Uterus (tissue), 4 donors: ENCODE measurements around the gene LDLRAD2. TPM values are rescaled to one million over a fixed set of nuclear protein-coding genes. Genes with fewer than 3 reads are reported as not detected.

Experiments
- DNase-seq, 2 donors: peaks; one replicate each; pipeline ENCODE4 v3.0.0-alpha.2; 2019 to 2020
- H3K27ac ChIP-seq, 2 donors: fragments of 200-600 bp; sonication (generic); 1 replicate in 1 of 2; 2 replicates in 1 of 2; pipeline ENCODE4 v1.5.1; 2016 to 2018
- H3K27me3 ChIP-seq, 2 donors: fragments of 200-600 bp; sonication (generic); one replicate each; pipeline ENCODE4 v1.5.1; 2018 to 2019; ENCODE audit warnings: control low read depth in 1 of 2
- H3K36me3 ChIP-seq, 2 donors: fragments of 200-600 bp; sonication (generic); one replicate each; pipeline ENCODE4 v1.5.1; 2019; ENCODE audit warnings: control low read depth in 1 of 2
- H3K4me1 ChIP-seq, 2 donors: fragments of 200-600 bp; sonication (generic); one replicate each; pipeline ENCODE4 v1.5.1; 2018 to 2019; ENCODE audit warnings: control low read depth in 1 of 2
- H3K4me3 ChIP-seq, 2 donors: fragments of 200-600 bp; sonication (generic); 1 replicate in 1 of 2; 2 replicates in 1 of 2; pipeline ENCODE4 v1.5.1; 2018 to 2019; ENCODE audit warnings: mild to moderate bottlenecking in 1 of 2
- H3K9me3 ChIP-seq, 2 donors: fragments of 200-600 bp; sonication (generic); one replicate each; pipeline ENCODE4 v1.5.1; 2019; ENCODE audit warnings: control low read depth in 1 of 2
- POLR2A ChIP-seq, 2 donors: fragments of 450-650 bp; IDR thresholded peaks; one replicate each; pipeline ENCODE4 v1.6.1; 2016; ENCODE audit warnings: antibody characterized with exemption in 2 of 2, mild to moderate bottlenecking in 1 of 2, moderate library complexity in 1 of 2
- intact Hi-C: fragments of 100-400 bp; cut with DNase I; formaldehyde crosslinking; loops from one replicate; pipeline ENCODE4 v1.15.1; 2023; ENCODE audit warnings: low total_unique reads
- total RNA-seq, 4 donors: library from RNA; depleted of rRNA in 3 of 4; stranded (reverse); fragments of >200 nt in 3 of 4; gene quantifications; one replicate each; pipeline versions ENCODE4 v1.1.0 to v1.2.4, GENCODE V29; 2014 to 2023
- TF ChIP-seq, protein P1 (sequence below), 4 experiments: fragments of 200-600 bp in 2 of 4; fragments of 450-650 bp in 2 of 4; sonication (generic) in 2 of 4; IDR thresholded peaks; one replicate each; pipeline ENCODE4 v1.5.1; 2016 to 2019; ENCODE audit warnings: antibody characterized with exemption in 4 of 4, mild to moderate bottlenecking in 2 of 4, moderate library complexity in 1 of 4
- donor health status: DM: yes; HTN: yes; CAD: no.

LDLRAD2 gene
- total RNA-seq, 4 donors from 2014 or later: 0.48 TPM; not detected in 3

DNA sequence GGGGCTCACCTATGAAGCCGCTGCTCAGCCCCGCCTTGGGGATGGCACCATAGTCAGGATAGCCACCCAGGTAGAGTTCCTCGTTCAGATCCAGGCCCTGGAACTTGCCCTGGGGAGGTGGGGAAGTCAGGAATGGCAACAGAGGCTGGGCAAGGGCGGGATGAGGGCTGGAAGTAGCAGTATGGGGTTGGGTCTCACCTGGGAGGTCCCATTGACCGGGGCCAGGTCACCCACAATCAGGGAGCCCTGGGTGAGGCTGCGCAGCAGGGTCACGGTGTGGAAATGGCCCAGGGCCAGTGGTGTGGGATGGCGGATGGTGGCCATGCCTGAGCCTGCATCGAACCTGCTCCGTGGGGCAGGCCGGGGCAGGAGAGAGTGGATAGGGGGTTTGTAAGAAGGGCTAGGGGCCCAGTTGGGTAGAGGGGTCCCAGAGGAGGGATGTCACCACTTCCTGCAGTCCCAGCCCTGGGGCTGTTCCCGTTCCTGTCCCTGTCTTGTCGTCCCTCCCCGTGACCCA, 19.4 kb downstream of the LDLRAD2 start:
- TF ChIP-seq POLR2A (IDR thresholded peaks at IDR 0.05): no peak
- TF ChIP-seq, protein P1, sequence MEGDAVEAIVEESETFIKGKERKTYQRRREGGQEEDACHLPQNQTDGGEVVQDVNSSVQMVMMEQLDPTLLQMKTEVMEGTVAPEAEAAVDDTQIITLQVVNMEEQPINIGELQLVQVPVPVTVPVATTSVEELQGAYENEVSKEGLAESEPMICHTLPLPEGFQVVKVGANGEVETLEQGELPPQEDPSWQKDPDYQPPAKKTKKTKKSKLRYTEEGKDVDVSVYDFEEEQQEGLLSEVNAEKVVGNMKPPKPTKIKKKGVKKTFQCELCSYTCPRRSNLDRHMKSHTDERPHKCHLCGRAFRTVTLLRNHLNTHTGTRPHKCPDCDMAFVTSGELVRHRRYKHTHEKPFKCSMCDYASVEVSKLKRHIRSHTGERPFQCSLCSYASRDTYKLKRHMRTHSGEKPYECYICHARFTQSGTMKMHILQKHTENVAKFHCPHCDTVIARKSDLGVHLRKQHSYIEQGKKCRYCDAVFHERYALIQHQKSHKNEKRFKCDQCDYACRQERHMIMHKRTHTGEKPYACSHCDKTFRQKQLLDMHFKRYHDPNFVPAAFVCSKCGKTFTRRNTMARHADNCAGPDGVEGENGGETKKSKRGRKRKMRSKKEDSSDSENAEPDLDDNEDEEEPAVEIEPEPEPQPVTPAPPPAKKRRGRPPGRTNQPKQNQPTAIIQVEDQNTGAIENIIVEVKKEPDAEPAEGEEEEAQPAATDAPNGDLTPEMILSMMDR (IDR thresholded peaks at IDR 0.05): no peak
- no peaks in the 10 kb centered on the region for H3K36me3 ChIP-seq

DNA sequence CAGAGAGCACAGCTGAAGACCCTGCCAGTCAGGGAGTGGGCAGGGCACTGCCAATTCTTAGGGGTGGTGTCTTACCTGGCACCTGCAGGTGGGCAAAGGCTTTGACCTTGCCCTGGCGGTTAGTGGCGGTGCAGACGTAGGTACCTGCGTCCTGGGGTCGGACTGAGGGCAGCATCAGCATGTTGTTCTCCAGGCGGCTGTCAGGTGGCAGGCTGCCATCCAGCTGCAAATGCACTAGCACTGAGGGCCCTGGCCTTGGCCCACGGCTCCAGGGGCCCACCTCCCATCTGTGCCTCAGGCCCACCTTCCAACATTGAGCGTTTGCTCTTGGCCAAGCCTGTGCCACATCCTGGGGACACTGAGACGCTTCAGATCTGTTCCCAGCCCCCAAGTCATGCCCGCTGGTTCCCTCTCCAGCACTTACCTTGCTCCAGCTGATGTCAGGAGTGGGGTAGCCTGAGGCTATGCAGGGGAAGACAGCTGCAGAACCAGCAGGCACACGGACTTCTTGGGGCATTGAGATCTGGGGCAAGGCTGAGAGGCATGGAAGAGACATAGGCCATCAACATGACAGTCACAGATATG, 21.4 kb downstream of the LDLRAD2 start:
- Histone ChIP-seq H3K27me3 (no peaks in the 10 kb centered on the region), H3K36me3 (no peaks in the 10 kb centered on the region)
- intact Hi-C loops: no loop called here

More for the DNA sequence above, 19.4 kb downstream of the LDLRAD2 start:
- Histone ChIP-seq H3K9me3 (peaks cover 0 to 8% of the 10 kb centered on the region in 2 donors), H3K4me1 (no peaks in the 10 kb centered on the region), H3K4me3 (no peak overlapping the region), H3K27ac (no peak overlapping the region), H3K27me3 (no peaks in the 10 kb centered on the region)
- intact Hi-C loops: no loop called here
- peak in 1 of 2 donors; percentile 19 for DNase-seq

DNA sequence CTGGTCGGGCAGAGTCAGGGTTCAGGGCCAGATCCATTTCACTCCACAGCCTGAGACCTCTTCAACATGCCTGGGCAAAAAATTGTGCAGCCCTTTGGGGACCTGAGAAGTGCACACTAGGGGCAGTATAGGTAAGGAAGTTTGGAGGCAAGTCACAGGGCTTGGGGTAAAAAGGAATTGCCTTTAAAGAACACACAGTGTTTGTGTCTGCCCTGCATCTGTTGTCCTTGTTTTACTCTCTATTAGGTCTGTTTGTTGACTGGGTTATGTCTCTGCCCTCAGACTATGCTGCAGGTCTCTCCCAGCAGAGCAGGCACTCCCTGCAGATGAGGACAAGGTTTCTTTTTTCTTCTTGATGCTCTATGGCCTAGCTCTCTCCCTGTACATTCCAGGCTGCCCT, 22.0 kb downstream of the LDLRAD2 start:
- H3K36me3 ChIP-seq: no peaks in the 10 kb centered on the region
- peaks cover 0 to 8% of the 10 kb centered on the region in 2 donors for H3K9me3 ChIP-seq

More for the DNA sequence above, 21.4 kb downstream of the LDLRAD2 start:
- no peak for DNase-seq
- peaks cover 0 to 8% of the 10 kb centered on the region in 2 donors for H3K9me3 ChIP-seq
- TF ChIP-seq POLR2A (IDR thresholded peaks at IDR 0.05): no peak
- TF ChIP-seq, protein P1 (IDR thresholded peaks at IDR 0.05): no peak
- H3K27ac ChIP-seq: no peak overlapping the region
- H3K4me3 ChIP-seq: no peak overlapping the region
- H3K4me1 ChIP-seq: no peaks in the 10 kb centered on the region

DNA sequence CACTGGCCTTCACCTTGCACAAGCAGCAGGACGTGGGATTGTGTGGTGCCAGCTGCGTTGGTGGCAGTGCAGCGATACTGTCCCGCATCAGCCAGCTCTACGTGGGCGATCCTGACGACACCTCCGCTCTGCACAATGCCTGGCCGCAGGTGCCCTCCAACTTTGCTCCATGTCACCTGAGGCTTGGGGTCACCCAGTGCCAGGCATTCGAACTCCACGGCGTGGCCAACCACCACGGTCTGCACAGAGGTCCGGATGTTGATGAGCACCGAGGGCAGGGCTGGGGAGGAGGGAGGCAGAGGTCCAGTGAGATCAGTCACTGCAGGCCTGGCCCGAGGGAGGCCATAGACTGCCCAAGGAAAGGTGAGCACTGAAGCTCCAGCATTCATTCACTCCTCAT, 22.6 kb downstream of the LDLRAD2 start:
- TF ChIP-seq, protein P1 (IDR thresholded peaks at IDR 0.05): no peak
- TF ChIP-seq POLR2A (IDR thresholded peaks at IDR 0.05): no peak
- no peak overlapping the region for H3K4me3 ChIP-seq
- no peaks in the 10 kb centered on the region for H3K27me3 ChIP-seq
- H3K4me1 ChIP-seq: no peaks in the 10 kb centered on the region
- DNase-seq: no peak
- H3K9me3 ChIP-seq: peaks cover 0 to 8% of the 10 kb centered on the region in 2 donors
- no peak overlapping the region for H3K27ac ChIP-seq
- no peaks in the 10 kb centered on the region for H3K36me3 ChIP-seq
- intact Hi-C loops: no loop called here

More for the DNA sequence above, 22.0 kb downstream of the LDLRAD2 start:
- DNase-seq: no peak
- intact Hi-C loops: no loop called here
- Histone ChIP-seq H3K4me3 (no peak overlapping the region), H3K27ac (no peak overlapping the region), H3K4me1 (no peaks in the 10 kb centered on the region), H3K27me3 (no peaks in the 10 kb centered on the region)
- TF ChIP-seq, protein P1 (IDR thresholded peaks at IDR 0.05): no peak
- TF ChIP-seq POLR2A (IDR thresholded peaks at IDR 0.05): no peak

DNA sequence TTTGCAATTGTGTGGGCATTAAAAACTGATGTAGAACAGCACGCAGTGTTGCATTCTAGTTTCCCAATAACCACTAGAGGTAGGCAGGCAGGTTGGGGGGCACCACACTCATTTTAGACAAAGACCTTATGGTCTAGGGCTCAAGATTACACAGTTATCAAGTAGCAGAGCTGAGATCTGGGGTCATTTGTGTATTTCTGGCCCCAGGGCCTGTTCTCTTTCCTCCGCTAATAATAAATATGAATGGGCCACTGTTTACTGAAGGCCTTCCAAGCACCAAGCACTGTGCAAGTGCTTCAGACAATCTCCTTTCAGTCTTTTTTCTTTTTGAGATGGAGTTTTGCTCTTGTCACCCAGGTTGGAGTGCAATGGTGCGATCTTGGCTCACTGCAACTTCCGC, 23.9 kb downstream of the LDLRAD2 start:
- peaks cover 0 to 8% of the 10 kb centered on the region in 2 donors for H3K9me3 ChIP-seq

More for the DNA sequence above, 23.9 kb downstream of the LDLRAD2 start:
- intact Hi-C loops: no loop called here
- no peak for DNase-seq
- H3K27me3 ChIP-seq: no peaks in the 10 kb centered on the region
- no peak overlapping the region for H3K4me3 ChIP-seq
- no peak overlapping the region for H3K27ac ChIP-seq
- no peaks in the 10 kb centered on the region for H3K36me3 ChIP-seq
- no peaks in the 10 kb centered on the region for H3K4me1 ChIP-seq
- no peak for TF ChIP-seq POLR2A (IDR thresholded peaks at IDR 0.05)
- TF ChIP-seq, protein P1 (IDR thresholded peaks at IDR 0.05): no peak
